Activated naive CD4-positive, alpha-beta T cell treated with Interleukin-2 at 50 U/mL for 16 hours (primary cell): Measurements from ENCODE around the gene STX8.
"Not testable (repeated sequence)": the region's sequence is repeated elsewhere in the genome, so short reads cannot be mapped to it uniquely, and the experiment has no call there.

Experiments
- DNase-seq: peaks from one replicate; pipeline ENCODE4 v3.0.0-alpha.2; 2020

STX8 gene

DNA sequence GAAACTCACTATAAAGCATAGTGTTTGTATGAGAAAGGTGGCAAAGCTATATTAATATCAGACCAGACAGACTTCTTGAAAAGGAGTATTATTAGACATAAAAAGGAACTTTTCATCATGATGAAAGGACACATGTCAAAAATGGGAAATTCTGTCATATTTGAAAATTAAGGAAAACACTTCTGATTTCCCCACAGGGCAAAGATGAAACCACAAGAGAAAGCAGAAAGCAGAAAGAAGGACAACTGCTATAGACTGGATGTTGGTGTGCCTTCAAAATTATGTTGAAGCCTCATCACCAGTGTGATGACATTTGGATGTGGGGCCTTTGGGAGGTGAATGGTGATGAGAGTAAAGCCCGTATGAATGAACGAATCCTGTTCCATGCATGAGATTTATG is 193.0 kb downstream of the STX8 start:
- DNase-seq, result no peak

- DNase-seq, result no peak
These were observed 194.6 kb downstream of the STX8 start for GRCh38 chr17:9381068-9381467.

- DNase-seq, result no peak
These were observed 195.3 kb downstream of the STX8 start for GRCh38 chr17:9380361-9380760.

DNA sequence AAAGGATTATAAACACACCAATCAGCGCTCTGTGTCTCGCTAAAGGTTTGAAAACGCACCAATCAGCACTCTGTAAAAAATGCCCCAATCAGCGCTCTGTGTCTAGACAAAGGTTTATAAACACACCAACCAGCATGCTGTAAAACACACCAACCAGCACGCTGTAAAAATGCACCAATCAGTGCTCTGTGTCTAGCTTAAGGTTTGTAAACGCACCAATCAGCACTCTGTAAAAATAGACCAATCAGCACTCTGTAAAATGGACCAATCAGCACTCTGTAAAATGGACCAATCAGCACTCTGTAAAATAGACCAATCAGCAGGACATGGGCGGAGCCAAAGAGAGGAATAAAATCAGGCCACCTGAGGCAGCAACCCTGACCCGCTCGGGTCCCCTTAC is 199.4 kb downstream of the STX8 start:
- DNase-seq, result not testable (repeated sequence)

DNA sequence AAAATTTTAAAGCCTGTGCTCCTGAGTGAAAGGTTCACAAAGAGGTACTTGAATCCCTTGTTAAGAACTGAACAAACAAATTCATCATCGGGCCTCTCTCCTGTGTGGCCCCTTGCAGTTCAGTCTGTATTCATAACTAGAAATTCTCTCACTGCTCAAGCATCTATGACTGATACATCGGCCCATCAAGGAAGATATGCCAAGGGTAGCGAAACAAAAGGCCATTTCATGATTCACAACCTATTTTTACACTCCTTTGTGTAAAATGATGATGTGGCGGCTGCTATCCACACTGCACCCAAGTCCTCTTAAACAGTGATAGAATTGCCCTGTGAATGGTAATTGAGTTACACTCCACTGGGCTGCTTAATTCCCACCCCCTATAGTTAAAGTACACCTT is 204.6 kb downstream of the STX8 start:
- no peak for DNase-seq

DNA sequence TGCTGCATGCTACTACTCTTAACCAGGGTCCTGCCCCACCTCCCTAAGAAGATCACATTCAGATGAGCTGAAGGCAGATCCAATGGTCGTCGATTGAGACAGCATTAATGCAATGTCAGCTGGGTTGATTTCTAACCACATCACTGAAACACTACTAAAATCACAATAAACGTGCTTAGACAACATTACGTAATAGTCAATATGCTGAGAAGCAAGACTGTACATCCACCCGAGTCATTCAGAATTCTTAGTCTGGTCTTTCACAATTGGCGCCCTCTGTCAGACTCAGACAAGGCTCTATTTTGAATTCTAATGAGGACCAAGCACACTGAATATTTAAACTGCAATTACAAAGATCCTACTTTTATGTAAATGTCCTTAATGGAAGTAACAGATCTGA is 205.2 kb downstream of the STX8 start:
- DNase-seq, result no peak

- no peak for DNase-seq
These were observed 207.0 kb downstream of the STX8 start for GRCh38 chr17:9368631-9369030.

DNA sequence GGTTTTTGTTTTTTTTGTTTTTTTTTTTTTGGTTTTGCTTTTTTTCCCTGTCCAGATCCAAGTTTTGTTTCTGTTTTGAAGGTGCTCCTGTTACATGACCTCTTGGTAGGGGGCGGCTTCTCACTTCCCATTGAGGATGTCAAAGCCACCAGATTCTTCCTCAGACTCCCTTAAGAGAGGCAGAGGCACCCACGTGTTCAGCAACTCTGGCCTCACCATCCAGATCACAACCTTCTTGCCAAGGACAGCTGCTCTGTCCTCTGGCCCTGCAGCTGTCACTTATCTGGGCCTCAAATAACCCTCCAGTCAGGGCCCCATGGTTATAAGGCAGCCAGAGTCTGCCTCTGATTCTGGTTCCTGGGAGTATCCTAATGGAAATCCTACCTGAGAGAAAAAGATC is 208.5 kb downstream of the STX8 start:
- no peak for DNase-seq

DNA sequence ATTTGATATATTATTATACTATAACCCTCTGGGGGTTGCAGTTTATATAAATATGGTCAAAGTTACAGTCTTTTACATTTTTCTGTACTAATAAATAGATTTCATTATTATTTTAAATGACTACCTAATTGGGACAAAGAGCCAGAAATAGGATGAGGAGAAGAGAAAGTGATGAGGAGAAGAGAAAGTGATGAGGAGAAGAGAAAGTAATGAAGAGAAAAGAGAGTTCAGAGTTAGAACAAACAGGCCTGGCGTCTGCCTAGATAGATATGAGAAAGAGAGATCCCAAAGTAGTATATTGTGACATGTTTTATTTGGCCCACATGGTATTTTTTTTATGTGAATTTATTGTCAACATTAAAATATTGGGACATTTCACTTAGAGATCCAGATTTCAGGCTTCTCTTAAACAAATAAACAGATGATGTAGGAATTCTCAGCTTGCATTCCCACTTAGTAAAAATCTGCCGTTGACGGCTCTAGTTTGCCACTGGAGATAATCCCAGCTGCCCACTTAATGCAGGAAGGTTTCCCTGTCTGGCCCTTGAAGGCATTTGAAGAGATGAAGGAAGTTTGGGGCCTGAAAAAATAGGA is 210.7 kb downstream of the STX8 start:
- no peak for DNase-seq

GRCh38 chr17:9363440-9364350 is 211.9 kb downstream of the STX8 start:
- DNase-seq, result no peak

DNA sequence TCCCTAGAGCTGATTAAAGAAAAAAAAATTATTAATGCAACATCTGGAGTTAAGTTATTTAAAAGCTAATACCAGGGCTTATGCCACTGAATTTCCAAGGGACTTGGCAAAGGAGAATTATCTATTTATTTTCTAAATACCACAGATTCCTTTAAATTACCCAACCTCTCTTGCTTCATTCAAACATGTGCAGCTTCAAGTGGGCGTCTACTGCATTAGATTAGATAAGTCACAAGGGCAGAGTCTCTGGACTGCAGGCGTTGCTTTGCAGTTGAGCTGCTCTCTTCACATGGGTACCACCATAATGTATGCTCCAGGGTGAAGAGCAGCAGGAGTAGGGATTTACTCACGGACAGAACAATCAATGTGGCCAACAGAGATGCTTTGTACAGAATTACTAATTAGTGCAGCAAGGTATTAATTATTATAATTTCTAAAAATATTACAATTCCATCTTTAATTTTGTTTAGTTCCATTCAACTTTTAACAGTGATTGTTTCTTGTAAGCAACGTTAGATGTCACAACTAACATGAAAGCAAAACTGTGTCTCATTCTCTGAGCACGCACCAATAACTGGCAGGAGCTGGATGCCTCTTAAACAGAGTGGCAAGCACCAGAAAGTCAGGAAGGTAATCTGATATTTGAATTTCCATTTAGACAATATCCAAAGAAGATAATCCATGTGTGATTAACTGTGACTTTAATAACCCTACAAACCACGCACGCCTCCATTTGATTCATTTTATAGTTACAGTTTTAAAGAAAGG is 214.2 kb downstream of the STX8 start:
- no peak for DNase-seq

DNA sequence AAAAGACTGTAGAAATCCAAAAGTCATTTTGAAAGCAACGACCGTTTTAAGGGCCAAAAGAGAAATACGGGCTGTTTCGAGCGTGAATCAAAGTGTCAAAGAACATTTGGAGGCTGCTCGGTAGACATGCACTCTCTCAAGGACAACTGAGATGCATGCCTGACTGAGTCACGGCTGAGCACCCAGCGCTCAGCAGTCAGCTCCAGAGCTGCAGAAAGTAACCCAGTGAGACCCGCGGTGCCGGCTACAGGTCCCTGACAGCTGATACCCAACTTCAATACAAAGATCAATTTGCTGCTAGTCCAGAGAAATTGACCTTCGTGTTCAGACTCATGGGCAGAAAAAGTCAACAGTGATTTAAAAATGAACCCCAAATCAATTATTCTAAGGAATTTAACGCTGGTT is 214.9 kb downstream of the STX8 start:
- DNase-seq, result no peak

DNA sequence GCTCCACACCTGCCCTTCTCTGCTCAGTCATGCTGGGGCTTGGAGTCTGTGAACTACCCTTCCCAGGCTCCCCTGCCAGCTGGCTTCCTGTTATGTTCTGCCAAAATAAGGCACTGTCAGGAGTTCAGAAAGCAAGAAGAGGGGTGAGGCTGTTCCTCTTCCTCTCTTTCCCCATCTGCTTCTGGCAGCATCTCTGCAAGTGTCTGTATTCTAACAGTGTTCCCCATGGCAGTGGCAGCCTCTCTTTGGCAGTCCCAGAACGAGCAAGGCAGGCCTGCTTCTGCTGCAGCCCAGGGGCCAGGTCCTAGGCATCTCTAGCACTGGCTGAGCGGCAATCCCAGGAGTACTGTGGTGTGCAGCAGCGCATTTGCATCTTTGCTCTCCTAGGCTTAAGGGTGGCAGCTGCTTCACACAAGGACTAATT is 219.1 kb downstream of the STX8 start:
- DNase-seq, result no peak

DNA sequence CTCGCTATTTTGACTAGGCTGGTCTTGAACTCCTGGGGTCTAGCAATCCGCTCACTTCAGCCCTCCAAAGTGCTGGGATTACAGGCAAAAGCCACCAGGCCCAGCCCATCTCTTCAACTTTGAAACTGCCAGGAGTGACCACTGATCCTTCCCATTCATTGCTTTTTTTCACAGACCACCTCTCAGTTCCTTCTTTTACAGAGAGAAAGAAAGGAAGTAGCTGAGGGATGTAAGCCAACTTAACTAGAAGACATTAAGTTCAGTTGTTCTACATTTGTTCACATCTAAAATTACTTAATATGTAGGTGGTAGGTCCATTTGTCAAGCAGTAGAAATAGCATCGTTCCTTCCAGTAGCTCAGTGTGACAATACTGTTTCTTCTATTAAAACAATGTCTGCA is 219.8 kb downstream of the STX8 start:
- no peak for DNase-seq

GRCh38 chr17:9355231-9355630 is 220.4 kb downstream of the STX8 start:
- not testable (repeated sequence) for DNase-seq

- no peak for DNase-seq
These were observed 225.5 kb downstream of the STX8 start for GRCh38 chr17:9350080-9350479.

GRCh38 chr17:9346296-9346926 is 229.2 kb downstream of the STX8 start:
- no peak for DNase-seq

GRCh38 chr17:9343516-9343915 is 232.1 kb downstream of the STX8 start:
- DNase-seq, result no peak

- DNase-seq, result no peak
These were observed 233.4 kb downstream of the STX8 start for GRCh38 chr17:9342225-9342624.

DNA sequence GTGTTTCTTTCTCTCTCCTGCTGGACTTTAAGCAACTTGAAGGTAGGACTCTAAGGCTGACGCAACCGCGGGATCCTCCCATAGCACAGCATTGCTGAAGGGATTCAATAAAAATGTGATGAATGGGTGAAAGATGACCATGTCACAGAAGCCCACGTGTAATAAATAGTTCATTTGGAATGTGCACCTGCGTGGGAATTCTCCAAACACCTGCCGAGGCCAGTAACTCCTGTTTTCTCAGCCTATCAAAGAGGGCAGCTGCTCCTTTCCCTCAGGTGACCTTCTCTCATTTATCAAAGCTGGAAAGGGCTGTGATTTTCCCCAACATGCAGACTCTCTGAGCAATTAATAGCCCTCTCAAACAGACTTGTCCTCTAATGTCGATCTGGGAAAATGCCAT is 235.7 kb downstream of the STX8 start:
- no peak for DNase-seq

DNA sequence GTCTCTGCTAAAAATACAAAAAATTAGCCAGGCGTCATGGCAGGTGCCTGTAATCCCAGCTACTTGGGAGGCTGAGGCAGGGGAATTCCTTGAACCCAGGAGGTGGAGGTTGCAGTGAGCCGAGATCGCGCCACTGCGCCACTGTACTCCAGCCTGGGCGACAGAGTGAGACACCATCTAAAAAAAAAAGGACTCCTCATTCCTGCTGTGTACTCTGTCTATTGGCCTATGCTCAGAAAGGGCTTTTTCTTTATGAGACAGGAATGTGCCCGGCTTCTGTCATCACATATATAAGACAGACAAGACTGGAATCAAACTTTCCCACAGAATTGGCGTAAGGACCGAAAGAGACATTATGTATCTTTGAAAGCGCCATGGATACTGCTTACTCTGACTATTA is 236.1 kb downstream of the STX8 start:
- DNase-seq, result not testable (repeated sequence)

DNA sequence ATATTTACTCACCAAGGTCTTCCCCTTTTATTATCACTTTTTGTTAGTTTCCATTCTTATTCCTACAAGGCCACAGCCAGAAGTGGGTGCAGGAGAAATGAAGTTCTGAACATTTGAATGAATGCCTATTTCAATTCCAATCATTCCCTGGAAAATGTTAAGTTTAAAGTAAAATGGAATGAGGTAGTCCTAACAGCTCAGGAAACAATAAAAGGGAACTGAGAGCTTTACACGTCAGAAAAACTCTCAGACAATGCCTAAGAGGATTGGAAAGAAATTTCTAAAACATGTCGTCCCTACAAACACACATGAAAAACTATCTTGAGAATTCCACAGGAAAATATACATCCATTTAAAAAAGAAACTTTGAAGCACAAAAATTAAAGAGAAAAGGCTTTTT is 238.8 kb downstream of the STX8 start:
- DNase-seq, result no peak
